CD4-positive, alpha-beta T cell treated with Interleukin-21 for 1 hour (primary cell): Measurements from ENCODE around the gene SSUH2.
"Not testable (repeated sequence)": the region's sequence is repeated elsewhere in the genome, so short reads cannot be mapped to it uniquely, and the experiment has no call there.

ENCODE experiments used
- DNase-seq: peaks from one replicate; pipeline ENCODE4 v3.0.0-alpha.2; 2020

The SSUH2 gene, protein sequence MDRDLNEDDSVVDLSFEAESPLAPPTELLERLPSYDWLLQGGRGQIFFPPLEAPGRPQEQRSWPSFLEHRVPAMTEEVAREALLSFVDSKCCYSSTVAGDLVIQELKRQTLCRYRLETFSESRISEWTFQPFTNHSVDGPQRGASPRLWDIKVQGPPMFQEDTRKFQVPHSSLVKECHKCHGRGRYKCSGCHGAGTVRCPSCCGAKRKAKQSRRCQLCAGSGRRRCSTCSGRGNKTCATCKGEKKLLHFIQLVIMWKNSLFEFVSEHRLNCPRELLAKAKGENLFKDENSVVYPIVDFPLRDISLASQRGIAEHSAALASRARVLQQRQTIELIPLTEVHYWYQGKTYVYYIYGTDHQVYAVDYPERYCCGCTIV

DNA sequence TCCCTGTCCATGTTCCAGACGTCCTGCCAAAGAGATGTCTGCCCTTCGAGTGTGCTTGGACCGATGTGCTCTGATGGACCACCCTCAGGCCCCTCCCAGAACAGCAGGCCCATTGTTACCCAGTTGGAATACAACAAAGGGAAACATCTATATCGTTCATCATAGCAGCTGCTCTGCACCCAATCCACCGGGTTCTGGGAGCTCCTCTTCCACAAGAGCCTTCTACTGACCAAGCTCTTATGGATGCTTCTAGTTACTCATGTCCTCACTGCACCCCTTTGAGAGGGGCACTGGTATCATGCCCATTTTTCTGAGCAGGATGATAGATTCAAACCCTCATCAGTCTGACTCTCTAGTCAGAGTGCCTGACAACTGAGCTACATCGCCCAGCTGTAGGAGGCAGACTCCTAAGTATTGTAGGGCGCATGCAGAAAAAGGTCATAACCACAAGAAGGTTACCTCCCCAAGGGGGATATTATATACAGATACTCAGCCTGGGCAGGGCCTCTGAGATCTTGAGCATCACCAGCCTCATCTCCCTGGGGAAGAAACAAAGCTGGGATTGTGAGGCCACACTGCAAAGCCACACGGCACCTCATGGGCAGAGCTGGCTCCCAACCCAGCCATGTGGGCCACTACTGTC, at the start of gene SSUH2:
TSS of gene SSUH2 (minus strand) at position 51 of the 643 bp plus-strand sequence. CDS start at position 11, 40 bp downstream.
- no peak for DNase-seq

DNA sequence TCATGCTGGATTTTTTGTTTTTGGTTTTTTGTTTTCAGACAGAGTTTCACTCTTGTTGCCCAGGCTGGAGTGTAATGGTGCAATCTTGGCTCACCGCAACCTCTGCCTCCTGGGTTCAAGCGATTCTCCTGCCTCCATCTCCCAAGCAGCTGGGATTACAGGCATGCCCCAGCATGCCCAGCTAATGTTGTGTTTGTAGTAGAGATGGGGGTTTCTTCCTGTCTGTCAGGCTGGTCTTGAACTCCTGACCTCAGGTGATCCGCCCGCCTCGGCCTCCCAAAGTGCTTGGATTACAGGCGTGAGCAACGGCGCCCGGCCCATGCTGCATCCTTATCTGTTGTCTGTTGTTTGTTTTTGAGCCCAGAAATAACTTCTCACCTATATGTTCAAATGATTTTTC, 46.7 kb upstream of the SSUH2 start:
- DNase-seq, result not testable (repeated sequence)

DNA sequence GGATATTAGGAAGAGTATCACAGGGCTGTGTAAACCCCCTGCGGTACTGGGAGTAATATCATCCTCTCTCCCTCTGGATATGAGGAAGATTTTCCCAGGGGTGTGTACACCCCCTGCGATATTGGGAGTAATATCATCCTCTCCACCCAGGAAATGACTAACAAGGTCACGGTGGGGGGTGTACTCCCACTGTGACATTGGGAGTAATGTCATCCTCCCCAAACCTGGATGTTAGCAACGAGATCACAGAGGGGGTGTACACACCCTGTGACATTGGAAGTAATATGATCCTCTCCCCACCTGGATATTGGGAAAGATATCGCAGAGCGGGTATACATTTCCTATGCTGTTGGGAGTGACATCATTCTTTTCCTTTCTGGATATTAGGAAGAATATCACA, 40.4 kb upstream of the SSUH2 start:
- DNase-seq, result not testable (repeated sequence)

DNA sequence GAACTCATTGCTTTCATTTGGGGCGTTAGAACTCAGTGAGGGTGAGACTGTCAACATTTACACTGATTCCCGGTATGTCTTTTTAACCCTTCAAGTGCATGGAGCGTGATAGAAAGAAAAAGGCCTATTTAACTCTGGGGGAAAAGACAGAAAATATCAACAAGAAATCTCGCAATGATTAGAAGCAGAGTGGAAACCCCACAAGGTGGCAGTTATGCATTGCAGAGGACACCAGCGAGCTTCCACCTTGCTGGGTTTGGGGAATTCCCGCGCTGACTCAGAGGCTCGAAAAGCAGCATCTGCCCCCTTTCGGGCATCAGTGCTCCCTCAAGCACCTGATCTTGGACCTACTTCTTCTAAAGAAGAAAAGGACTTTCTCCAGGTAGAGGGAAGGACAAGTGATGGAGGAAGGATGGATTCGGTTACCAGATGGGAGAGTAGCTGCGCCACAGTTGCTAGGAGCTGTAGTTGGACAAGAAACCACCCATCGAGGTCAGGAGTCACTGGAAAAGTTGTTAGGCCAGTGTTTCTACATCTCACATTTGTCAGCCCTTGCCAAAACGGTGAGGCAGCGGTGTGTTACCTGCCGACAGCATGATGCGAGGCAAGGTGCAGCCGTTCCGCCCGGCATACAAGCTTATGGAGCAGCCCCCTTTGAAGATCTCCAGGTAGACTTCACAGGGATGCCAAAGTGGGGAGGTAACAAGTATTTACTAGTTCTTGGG, 38.4 kb upstream of the SSUH2 start:
- DNase-seq, result not testable (repeated sequence)

DNA sequence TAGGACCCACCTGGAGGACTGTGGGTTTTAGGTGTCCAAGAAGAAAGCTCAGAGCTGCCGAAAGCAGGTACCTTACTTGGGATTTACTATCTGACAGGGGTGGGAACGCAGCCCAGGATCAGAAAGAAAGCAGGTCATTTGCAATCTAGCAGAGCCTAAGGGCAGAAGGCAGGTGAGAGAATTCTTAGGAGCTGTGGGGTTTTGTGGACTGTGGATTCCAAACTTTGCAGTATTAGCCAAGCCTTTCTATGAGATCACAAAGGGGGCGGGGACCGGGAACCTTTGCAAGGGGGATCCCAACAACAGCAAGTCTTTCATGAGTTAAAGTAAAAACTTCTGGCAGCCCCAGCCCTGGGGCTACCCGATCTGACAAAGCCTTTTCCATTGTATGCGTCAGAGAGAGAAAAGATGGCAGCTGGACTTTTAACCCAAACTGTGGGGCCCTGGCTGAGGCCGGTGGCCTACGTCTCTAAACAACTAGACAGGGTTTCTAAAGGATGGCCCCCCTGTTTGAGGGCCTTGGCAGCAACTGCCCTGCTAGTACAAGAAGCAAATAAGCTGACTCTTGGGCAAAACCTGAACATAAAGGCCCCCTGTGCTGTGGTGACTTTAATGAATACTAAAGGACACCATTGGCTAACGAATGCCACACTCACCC, 37.4 kb upstream of the SSUH2 start:
- not testable (repeated sequence) for DNase-seq

DNA sequence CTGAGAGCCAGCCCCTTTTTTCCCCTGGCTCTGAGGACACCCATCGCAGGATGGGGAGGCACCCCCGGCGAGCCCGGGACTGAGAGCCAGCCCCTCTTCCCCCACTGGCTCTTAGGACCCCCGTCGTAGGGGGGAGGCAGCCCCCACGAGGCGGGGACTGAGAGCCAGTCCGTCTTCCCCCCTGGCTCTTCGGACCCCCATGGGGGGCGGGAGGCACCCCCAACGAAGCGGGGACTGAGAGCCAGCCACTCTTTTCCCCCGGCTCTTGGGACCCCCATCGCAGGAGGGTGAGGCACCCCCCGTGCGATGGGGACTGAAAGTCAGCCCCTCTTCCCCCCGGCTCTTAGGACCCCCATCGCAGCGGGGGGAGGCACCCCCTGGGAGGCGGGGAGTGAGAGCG, 36.8 kb upstream of the SSUH2 start:
- no peak for DNase-seq

DNA sequence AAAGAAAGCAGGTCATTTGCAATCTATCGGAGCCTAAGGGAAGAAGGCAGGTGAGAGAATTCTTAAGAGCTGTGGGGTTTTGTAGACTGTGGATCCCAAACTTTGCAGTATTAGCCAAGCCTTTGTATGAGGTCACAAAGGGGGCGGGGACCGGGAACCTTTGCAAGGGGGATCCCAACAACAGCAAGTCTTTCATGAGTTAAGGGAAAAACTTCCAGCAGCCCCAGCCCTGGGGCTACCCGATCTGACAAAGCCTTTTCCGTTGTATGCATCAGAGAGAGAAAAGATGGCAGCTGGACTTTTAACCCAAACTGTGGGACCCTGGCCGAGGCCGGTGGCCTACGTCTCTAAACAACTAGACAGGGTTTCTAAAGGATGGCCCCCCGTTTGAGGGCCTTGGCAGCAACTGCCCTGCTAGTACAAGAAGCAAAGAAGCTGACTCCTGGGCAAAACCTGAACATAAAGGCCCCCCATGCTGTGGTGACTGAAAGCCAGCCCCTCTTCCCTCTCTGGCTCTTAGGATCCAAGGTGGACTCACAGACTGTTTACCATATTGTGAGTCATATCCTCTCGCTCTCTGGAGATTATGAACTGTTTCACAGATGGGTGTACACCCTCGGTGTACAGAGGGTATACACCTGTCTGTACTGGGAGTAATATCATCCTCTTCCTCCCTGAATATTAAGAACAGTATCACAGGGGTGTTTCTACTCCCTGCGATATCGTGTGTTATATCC, 35.4 kb upstream of the SSUH2 start:
- DNase-seq, result not testable (repeated sequence)

DNA sequence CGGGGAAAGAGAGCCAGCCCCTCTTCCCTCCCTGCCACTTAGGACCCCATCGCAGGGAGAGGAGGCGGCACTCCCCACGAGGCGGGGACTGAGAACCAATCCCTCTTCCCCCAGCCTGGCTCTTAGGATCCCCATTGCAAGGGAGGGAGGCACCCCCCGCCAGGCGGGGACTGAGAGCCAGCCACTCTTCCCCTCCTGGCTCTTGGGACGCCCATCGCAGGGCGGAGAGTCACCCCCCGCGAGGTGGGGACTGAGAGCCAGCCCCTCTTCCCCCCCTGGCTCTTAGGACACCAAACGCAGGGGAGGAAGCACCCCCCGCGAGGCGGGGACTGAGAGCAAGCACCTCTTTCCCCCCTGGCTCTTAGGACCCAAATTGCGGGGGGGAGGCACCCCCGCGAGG, 34.2 kb upstream of the SSUH2 start:
- DNase-seq, result no peak

DNA sequence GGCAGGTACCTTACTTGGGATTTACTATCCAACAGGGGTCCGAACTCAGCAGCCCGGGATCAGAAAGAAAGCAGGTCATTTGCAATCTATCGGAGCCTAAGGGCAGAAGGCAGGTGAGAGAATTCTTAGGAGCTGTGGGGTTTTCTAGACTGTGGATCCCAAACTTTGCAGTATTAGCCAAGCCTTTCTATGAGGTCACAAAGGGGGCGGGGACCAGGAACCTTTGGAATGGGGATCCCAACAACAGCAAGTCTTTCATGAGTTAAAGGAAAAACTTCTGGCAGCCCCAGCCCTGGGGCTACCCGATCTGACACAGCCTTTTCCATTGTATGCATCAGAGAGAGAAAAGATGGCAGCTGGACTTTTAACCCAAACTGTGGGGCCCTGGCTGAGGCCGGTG, 32.7 kb upstream of the SSUH2 start:
- not testable (repeated sequence) for DNase-seq

DNA sequence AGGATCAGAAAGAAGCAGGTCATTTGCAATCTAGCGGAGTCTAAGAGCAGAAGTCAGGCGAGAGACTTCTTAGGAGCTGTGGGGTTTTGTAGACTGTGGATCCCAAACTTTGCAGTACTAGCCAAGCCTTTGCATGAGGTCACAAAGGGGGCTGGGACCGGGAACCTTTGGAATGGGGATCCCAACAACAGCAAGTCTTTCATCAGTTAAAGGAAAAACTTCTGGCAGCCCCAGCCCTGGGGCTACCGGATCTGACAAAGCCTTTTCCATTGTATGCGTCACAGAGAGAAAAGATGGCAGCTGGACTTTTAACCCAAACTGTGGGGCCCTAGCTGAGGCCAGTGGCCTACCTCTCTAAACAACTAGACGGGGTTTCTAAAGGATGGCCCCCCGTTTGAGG, 31.0 kb upstream of the SSUH2 start:
- DNase-seq, result not testable (repeated sequence)

DNA sequence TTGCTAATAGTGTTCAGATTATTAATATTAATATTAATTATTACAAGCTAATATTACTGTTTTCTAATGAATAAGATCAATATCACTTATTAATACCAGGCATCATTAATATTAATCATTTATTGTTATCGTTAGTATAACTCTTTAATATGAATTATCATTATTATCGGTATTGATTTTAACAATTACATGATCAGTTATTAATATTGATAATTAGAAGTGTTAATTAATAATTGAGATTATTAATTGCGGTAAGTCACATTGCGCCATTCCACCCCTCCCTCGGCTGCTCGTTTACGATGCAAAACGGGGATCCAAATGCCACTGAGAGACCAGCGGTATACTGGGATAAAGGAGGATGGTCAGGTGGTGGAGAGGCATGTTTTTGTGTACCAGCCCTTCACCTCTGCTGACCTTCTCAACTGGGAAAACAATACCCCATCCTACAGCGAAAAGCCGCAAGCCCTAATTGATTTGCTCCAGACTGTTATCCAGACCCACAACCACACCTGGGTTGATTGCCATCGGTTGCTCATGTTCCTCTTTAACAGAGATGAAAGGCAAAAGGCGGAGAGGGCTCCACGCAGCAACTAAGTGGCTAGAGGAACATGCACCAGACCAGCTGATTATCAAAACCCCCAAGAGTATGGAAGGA, 28.6 kb upstream of the SSUH2 start:
- DNase-seq, result no peak

DNA sequence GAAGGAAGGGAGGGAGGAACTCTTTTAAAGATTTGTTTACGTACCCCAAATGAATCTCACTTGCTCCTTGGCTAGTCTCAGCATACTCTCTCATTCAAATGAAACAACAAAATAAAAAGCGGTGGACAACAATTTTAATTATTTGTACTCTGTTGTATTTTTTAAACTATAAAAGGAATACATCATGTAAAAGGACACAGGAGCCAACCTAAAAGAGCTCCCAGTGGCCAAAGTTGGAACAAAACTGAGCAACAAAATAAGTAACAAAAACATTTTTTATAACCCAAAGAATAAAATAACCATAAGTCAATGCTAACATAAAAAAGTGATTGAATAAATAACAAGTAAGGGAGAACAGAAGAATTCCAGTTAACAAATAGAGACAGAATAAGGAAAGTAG, 24.4 kb upstream of the SSUH2 start:
- no peak for DNase-seq

DNA sequence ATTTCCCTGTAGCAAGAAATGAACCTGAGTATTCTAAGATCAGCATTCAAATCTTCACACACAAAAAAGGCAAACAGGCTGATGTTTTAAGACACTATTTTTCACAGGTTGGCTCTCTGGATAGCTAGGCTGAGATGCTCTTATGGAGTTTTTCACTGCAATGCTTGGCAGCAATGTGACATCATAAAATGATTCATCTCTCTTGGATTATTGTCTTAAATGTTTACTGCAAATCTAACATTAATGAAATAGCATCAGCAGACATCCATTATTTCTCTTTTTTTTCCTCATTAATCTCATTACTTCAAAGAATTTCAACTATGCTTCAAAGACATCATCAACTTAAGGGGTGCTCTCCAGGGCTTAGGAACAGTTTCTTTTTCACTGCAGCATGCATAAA, 23.6 kb upstream of the SSUH2 start:
- no peak for DNase-seq

DNA sequence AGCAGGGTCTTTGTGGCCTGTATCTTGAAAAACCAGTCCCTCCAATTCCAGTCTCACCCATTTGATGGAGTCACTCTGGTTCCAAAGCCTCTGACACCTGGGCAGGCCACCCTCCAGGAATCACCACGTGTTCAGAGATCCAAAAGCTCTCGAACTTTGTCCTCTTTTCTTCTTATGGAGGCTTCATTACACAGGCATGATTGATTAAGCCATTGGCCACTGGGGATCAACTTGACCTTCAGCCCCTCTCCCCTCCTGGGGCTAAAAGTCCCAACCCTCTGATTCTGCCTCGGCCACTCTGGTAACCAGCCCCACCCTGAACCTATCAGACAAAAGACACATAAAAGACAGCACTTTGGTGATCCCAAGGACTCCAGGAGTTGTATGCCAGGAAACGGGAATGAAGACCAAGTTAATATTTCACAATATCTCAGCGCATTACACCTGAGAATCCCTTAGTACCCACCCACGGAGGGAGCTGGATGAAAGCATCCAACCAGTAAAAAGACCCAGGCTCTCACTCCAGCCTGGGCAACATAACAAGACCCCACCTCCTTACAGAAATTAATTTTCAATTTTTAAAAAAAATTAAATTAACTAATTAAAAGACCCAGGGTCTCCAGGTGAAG, 23.0 kb upstream of the SSUH2 start:
- DNase-seq, result no peak

DNA sequence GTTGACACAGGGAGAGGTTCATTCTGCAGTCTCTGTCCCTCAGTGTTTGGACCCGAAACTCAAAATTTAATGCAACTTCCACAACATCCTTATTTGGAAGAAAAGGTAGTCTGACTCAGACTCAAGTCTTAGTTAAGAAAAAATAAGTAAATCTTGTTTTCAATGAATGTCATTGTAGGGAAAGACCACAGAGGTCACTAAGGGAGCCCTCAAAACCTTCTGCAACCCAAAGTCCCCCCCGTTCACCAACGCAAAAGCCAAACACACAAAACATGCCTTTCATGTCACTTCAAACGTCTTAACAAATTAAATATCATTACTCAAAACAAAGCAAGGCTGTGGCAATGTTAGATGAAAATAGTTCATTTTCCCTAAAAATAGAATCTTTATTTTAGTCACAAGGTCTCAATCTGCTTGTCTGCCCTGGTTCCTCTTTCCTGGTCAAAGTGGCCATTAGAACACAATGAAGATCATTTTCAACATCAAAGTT, 20.9 kb upstream of the SSUH2 start:
- DNase-seq, result no peak

DNA sequence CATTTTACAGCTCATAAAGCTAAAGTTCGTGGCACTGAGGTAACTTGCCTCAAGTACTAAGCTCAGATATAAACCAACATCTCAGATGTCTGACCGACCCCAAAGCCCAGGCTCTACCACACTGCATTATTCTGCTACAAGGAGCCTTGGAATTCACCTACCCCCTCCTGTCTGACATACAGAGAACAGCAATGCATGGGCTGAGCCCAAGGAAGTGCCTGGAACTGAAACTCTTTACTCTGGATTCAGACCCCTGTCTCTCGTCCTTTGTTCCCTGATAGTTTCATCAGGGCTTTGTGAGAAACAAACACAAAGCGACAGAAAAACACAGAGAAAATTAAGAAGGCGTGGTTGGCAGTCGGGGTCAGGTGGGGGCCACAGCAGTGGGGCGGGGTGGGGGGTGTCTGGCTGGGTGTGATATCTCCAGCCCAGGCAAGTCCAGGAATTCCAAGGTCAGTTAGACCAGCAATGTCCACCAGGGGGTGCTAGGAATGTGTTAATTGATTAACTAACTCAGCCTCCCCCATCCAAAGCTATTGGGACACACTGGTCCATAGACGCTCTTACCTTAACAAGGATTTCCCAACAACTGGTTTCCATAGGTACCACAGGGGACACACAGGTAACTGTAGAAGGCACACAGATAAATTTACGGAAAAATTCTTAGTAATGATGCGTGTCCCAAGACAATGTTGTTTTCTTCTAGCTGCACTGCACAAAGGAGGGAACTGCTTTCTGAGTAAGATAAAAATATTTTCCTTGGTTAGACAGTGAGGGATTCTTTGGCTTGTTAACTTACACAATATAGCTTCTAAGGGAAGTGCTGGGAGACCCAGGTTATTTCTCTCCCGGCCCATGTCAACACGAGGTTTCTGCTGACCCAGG, 18.8 kb upstream of the SSUH2 start:
- DNase-seq, result peak; percentile 27

DNA sequence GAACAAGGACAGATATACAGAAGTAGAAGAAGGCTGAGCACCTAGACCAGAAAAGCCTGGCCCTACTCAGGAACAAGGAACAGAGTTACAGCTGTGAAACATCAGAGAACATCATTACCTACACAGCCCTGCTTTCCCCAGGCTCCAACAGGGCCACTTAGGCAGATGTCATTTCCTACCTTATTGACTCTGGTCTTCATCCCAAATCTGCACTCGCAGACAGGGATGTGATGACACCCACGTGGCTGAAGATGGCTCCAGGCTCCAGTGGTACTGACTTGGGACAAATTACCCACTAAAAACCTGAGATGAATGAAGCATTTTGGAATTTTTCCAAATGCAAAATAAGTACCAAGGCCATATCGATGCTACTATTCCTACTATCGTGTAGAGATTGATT, 18.0 kb upstream of the SSUH2 start:
- DNase-seq, result no peak

DNA sequence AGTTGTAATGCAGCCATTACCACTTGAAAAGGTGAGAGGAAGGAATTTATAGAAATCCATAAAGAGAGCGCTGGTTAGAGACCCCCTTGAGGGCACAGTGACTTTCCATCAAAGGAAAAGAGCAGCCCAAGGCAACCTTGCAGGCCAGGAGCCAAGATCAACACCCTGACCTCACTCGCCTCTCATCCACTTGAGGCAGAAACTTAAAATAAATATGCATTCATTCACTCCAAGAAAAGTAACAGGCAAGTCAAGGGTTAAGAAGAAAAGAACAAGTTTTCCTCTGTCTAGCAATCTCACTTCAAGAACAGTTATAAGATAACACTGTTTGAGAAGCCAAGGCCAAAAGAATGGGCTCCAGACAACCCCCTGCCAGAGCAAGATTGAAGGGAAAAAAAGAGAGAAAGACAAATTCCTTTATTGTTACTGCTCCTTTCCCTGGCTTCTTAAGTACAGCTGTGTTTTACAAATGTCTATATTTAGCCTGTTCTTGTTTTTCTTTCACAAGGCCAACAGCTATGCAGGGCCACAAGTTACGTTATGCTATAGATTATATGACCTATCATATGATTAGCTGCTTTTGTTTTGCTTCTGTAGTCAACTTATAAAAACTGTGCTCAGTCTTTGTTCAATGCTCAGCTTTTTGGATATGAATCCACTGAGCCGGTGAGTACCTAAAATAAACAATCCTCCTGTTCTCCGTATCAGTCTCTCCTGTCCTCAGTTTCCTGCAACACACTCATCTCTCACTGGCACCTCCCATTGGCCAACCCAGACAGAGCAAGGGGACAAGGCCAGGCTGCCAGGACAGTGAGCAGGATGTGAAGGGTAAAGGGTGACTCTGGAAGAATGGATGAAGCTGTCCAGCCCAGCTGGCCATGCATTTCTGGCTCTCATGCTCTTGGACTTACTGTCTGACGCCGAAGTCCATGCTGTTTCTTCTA, 15.8 kb upstream of the SSUH2 start:
- DNase-seq, result no peak

DNA sequence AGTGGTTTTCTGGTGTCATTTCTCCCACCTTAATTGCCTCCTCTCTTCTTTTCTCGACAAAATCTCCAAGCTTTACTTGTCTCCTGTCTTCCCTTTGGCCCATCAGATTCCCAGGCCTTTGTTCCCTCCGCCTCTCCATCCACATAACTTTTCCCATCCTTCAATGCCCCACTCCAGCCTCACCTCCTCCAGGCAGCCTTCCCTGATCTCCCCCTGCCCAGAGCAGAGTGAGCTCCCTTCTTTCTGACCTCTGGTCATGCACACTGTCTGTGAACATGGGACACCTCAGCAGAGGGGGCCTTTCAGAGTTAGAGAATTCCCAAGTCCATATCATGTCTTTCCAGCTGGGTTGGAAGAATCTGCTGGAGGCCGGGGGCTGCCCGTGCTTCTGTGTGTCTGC, 14.6 kb upstream of the SSUH2 start:
- no peak for DNase-seq
